Measurements from ENCODE around the gene RBP4.

DNA sequence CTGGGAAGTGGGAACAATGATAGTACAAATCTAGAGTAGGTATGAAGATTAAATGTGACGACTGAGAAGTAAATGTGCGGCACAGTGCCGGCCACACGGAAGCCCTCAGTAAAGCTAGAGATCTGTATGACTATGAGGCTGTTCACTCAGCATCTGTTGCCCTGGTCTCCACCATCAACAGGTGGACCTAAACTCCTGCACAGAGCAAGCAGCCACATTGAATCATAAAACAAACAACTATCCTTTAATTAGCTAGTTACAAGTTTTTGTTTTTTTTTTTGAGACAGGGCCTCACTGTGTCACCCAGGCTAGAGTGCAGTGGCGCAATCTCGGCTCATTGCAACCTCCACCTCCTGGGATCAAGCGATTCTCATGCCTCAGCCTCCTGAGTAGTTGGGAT, 16.6 kb downstream of the RBP4 start:
- TF ChIP-seq, protein P1, sequence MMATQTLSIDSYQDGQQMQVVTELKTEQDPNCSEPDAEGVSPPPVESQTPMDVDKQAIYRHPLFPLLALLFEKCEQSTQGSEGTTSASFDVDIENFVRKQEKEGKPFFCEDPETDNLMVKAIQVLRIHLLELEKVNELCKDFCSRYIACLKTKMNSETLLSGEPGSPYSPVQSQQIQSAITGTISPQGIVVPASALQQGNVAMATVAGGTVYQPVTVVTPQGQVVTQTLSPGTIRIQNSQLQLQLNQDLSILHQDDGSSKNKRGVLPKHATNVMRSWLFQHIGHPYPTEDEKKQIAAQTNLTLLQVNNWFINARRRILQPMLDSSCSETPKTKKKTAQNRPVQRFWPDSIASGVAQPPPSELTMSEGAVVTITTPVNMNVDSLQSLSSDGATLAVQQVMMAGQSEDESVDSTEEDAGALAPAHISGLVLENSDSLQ (IDR thresholded peaks at IDR 0.05), result no peak
- no peak for TF ChIP-seq L3MBTL2 (conservative IDR thresholded peaks at IDR 0.05)
- no peak for TF ChIP-seq SUZ12 (IDR thresholded peaks at IDR 0.05)
- TF ChIP-seq HDGF (IDR thresholded peaks at IDR 0.05; ENCODE audit: borderline replicate concordance), result no peak
- TF ChIP-seq NFRKB (IDR thresholded peaks at IDR 0.05), result no peak
- no peak for TF ChIP-seq TARDBP (IDR thresholded peaks at IDR 0.05)
- TF ChIP-seq FOXK2 (IDR thresholded peaks at IDR 0.05), result no peak
- TF ChIP-seq FOXA1 (IDR thresholded peaks at IDR 0.05), result no peak
- TF ChIP-seq SP1 (IDR thresholded peaks at IDR 0.05), result no peak
- no peak for TF ChIP-seq ELF4 (IDR thresholded peaks at IDR 0.05)
- no peak for TF ChIP-seq FOXM1 (IDR thresholded peaks at IDR 0.05; ENCODE audit: borderline replicate concordance)
- TF ChIP-seq BHLHE40 (IDR thresholded peaks at IDR 0.05; ENCODE audit: borderline replicate concordance), result no peak

Data from HEK293T (cell line).